Fibroblast of upper back skin (primary cell): ENCODE measurements around the gene CLRN3.

Experiments used
- DNase-seq: peaks from one replicate; pipeline ENCODE4 v3.0.0-alpha.2; 2013

Gene CLRN3

GRCh38 chr10:127872871-127873600 lies 19.7 kb downstream of the CLRN3 start:
- no peak for DNase-seq

- no peak for DNase-seq
Measured at GRCh38 chr10:127872011-127872761, 20.6 kb downstream of the CLRN3 start.

GRCh38 chr10:127871631-127872010 lies 21.1 kb downstream of the CLRN3 start:
- no peak for DNase-seq

- no peak for DNase-seq
Measured at GRCh38 chr10:127869329-127869728, 23.4 kb downstream of the CLRN3 start.

GRCh38 chr10:127867805-127868204 lies 24.9 kb downstream of the CLRN3 start:
- DNase-seq: no peak

- no peak for DNase-seq
Measured at GRCh38 chr10:127866276-127867013, 26.3 kb downstream of the CLRN3 start.

- no peak for DNase-seq
Measured at GRCh38 chr10:127863231-127863825, 29.4 kb downstream of the CLRN3 start.

GRCh38 chr10:127860592-127860991 lies 32.1 kb downstream of the CLRN3 start:
- no peak for DNase-seq

- DNase-seq: no peak
Measured at GRCh38 chr10:127855976-127856375, 36.8 kb downstream of the CLRN3 start.

GRCh38 chr10:127855591-127855881 lies 37.2 kb downstream of the CLRN3 start:
- no peak for DNase-seq

- DNase-seq: no peak
Measured at GRCh38 chr10:127854769-127855590, 37.8 kb downstream of the CLRN3 start.

GRCh38 chr10:127853868-127854768 lies 38.6 kb downstream of the CLRN3 start:
- DNase-seq: peak; percentile 32

- DNase-seq: no peak
Measured at GRCh38 chr10:127852456-127852855, 40.3 kb downstream of the CLRN3 start.

- DNase-seq: no peak
Measured at GRCh38 chr10:127851661-127852194, 41.0 kb downstream of the CLRN3 start.

GRCh38 chr10:127850944-127851343 lies 41.8 kb downstream of the CLRN3 start:
- DNase-seq: no peak

- no peak for DNase-seq
Measured at GRCh38 chr10:127849921-127850320, 42.8 kb downstream of the CLRN3 start.

- DNase-seq: no peak
Measured at GRCh38 chr10:127849224-127849623, 43.5 kb downstream of the CLRN3 start.

GRCh38 chr10:127848226-127848625 lies 44.5 kb downstream of the CLRN3 start:
- no peak for DNase-seq

GRCh38 chr10:127845756-127846155 lies 47.0 kb downstream of the CLRN3 start:
- no peak for DNase-seq

GRCh38 chr10:127840884-127841283 lies 51.9 kb downstream of the CLRN3 start:
- no peak for DNase-seq

GRCh38 chr10:127836966-127837365 lies 55.8 kb downstream of the CLRN3 start:
- no peak for DNase-seq
